ENCODE results near the gene GPR156.
"Not testable (repeated sequence)": the region's sequence is repeated elsewhere in the genome, so short reads cannot be mapped to it uniquely, and the experiment has no call there.

GPR156 gene

DNA sequence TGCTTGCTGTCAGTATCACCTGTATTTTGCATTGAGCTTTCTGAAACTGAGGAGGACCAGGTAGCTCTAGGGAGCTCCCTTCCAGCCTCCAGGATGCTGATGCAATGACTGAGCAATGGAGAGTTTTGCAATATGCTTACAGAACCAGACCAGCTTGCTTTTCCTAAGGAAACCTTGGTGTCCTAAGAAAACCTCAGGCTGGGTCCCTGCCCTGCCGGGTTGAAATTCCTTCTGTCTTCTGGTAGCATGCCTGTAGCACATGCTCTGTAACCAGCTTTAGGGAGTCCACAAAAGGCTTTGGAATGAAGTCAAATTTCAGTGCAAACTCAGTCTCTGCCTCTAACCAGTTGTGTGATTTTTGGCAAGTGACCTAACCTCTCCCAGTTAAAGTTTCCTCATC lies 125.0 kb downstream of the GPR156 start:
- no peak for DNase-seq (ENCODE audit: low read depth in 2 of 2)

GRCh38 chr3:120157681-120158080 lies 127.3 kb downstream of the GPR156 start:
- no peak for DNase-seq (ENCODE audit: low read depth in 2 of 2)

- DNase-seq (ENCODE audit: low read depth in 2 of 2): no peak
Measured at GRCh38 chr3:120157113-120157512, 127.9 kb downstream of the GPR156 start.

DNA sequence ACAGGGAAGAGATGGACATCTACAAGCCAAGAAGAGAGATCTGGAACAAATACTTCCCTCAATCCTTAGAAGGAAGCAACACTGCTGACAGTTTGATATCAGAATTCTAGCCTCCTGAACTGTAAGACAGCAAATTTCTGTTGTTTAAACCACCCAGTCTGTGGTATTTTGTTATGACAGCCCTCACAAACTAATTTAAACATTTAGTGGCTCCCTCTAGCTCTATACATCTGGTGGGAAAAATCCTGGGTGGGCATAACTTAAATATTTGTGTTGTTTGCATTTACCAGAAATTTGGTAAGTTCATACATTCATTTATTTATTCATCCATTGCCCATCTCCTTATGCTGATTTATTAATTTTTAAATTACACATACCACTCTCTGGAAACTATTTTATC lies 128.3 kb downstream of the GPR156 start:
- no peak for DNase-seq (ENCODE audit: low read depth in 2 of 2)

- not testable (repeated sequence) for DNase-seq (ENCODE audit: low read depth in 2 of 2)
Measured at GRCh38 chr3:120155694-120156093, 129.3 kb downstream of the GPR156 start.

- no peak for DNase-seq (ENCODE audit: low read depth in 2 of 2)
Measured at GRCh38 chr3:120155108-120155507, 129.9 kb downstream of the GPR156 start.

GRCh38 chr3:120153294-120153693 lies 131.7 kb downstream of the GPR156 start:
- DNase-seq (ENCODE audit: low read depth in 2 of 2): no peak

DNA sequence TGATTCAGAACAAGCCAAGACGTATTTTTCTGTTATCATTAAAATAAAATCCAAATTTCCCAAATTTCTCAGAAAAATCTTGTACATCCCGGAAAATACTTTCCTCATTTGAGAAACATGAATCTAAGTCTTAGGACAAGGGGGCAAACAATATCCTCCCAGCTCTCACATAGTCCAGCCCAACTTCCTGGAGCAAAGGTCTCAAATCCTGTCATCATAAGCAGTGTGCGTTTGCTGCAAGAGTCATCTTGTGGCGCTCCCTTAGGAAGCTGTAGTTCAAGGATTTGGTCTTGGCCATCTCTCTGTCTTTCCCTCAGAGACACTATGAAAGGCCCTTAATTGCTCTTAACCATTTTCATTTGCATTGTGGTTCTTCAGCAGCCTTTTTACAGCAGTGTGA lies 133.2 kb downstream of the GPR156 start:
- no peak for DNase-seq (ENCODE audit: low read depth in 2 of 2)

- no peak for DNase-seq (ENCODE audit: low read depth in 2 of 2)
Measured at GRCh38 chr3:120148187-120148949, 136.7 kb downstream of the GPR156 start.

DNA sequence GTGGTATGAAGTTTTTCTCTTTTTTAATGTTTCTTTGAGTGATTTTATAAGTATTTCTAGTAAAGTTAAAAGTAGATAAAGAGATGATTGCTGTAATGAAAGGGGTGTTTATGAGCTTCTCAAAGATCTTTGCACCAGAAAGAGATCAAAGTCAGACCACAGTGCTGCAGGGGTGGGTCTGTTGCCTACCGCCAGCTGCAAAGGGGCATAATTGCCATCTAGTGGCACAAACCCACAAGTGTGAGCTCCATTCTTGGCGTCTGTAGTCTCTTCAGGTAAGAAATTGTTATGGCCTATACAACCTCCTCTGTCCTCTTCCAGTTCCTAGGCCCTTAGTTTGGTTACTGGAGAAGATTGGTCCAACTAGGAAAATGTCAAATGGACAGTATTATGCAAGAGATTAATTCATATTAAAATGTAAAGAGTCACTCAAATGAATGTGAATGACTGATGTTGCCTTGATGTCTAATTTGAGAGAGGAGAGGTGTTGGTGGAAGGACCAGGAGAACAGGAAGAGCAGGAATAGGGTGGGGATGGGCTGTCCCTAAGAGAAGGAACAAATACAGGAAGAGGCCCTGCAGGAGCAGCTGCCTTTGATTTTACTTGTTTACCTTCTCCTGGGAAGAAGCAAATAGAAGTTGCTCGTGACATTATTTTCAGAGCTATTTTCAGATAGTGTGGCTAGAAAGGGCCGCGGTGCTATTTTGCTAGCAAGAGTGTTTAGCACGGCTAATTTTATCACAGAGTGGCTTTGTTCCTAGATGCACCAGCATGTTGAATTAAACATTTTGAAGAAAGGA lies 137.8 kb downstream of the GPR156 start:
- peak in 1 of 2 donors; percentile 10 for DNase-seq (ENCODE audit: low read depth in 2 of 2)

- no peak for DNase-seq (ENCODE audit: low read depth in 2 of 2)
Measured at GRCh38 chr3:120145542-120146285, 139.3 kb downstream of the GPR156 start.

DNA sequence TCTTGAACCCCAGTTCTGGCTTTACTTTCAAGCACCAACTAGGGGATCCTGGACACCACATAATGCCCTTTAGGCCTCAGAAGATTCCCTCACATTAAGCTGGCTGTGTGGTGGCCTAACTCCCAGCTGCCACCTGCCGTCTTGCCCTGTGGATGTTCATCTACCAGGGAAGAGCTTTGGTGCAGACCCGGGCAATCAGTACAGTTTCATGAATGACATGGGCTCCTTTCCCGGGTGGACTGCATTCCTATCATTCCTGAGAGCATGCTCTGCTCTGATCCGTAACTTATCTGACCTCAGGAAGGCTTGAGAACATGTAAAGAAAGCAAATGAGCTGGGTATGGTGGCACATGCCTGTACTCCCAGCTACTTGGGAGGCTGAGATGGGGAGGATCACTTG lies 140.8 kb downstream of the GPR156 start:
- DNase-seq (ENCODE audit: low read depth in 2 of 2): no peak

- no peak for DNase-seq (ENCODE audit: low read depth in 2 of 2)
Measured at GRCh38 chr3:120143676-120144075, 141.3 kb downstream of the GPR156 start.

DNA sequence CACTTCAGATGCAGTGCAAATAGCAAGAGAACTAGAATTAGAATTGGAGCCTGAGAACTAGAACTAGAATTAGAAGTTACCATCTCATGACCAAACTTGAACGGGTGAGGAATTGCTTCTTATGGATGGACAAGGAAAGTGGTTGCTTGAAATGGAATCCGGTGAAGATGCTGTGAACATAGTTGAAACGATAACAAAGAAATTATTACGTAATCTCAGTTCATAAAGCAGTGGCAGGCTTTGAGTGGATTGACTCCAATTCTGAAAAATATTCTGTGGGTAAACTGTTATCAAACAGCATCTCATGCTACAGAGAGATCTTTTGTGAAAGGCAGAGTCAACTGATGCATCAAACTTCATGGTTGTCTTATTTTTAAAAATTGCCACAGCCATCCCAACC lies 142.8 kb downstream of the GPR156 start:
- no peak for DNase-seq (ENCODE audit: low read depth in 2 of 2)

GRCh38 chr3:120140098-120140742 lies 144.8 kb downstream of the GPR156 start:
- DNase-seq (ENCODE audit: low read depth in 2 of 2): no peak

DNA sequence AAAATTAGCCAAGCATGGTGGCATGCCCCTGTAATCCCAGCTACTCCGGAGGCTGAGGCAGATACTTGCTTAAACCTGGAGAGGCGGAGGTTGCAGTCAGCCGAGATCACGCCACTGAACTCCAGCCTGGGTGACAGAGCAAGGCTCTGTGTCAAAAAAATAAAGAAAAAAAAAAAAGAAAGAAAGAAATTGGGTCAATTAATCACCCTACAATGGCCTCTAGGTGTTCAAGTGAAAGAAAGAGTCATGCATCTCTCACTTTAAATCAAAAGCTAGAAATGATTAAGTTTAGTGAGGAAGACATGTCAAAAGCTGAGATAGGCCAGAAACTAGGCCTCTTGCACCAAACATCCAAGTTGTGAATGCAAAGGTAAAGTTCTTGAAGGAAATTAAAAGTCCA lies 145.9 kb downstream of the GPR156 start:
- no peak for DNase-seq (ENCODE audit: low read depth in 2 of 2)

DNA sequence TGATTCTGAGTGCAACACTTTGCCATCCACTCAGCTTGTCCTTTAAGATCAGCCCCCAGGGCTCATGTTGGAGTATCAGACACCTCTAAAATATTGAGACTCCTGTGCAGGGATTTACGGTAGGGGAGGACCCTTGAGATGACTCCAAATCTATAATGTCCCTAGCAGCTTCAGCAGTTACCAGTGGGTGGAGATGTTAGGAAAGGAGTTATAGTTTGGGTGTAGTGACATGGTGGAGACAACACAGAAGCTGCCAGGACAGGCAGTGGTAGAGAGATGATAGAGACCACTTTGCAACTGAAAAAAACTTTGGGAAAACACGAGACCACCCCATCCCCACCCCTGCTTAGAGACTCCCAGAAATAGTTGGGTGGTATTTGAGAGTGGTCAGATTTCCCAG lies 147.5 kb downstream of the GPR156 start:
- no peak for DNase-seq (ENCODE audit: low read depth in 2 of 2)

- DNase-seq (ENCODE audit: low read depth in 2 of 2): no peak
Measured at GRCh38 chr3:120130656-120131055, 154.4 kb downstream of the GPR156 start.

GRCh38 chr3:120129718-120130513 lies 155.1 kb downstream of the GPR156 start:
- no peak for DNase-seq (ENCODE audit: low read depth in 2 of 2)

- DNase-seq (ENCODE audit: low read depth in 2 of 2): no peak
Measured at GRCh38 chr3:120129051-120129450, 156.0 kb downstream of the GPR156 start.

GRCh38 chr3:120125992-120126391 lies 159.0 kb downstream of the GPR156 start:
- DNase-seq (ENCODE audit: low read depth in 2 of 2): no peak

All from stimulated activated CD4-positive, alpha-beta T cell treated with anti-CD3 and anti-CD28 coated beads, Interleukin-1b, Interleukin-23, amount 100 ng/mL, for 1 hour (primary cell).